Prostate gland (tissue), 2 donors: ENCODE measurements around the gene COL23A1. TPM values are rescaled to one million over a fixed set of nuclear protein-coding genes. Genes with fewer than 3 reads are reported as not detected.

Source experiments
- DNase-seq: peaks from one replicate; pipeline ENCODE4 v3.0.0-alpha.2; 2019; ENCODE audit warnings: low spot score
- H3K27ac ChIP-seq, 2 donors: fragments of 200-600 bp; sonication (generic); 2 replicates each; pipeline ENCODE4 v1.5.1; 2017 to 2019
- H3K27me3 ChIP-seq: fragments of 200-600 bp; sonication (generic); replicated peaks from 2 replicates; pipeline ENCODE4 v1.5.1; 2019; ENCODE audit not compliant: insufficient read depth
- H3K36me3 ChIP-seq, 2 donors: fragments of 200-600 bp; sonication (generic); 1 replicate in 1 of 2; 2 replicates in 1 of 2; pipeline versions ENCODE4 v1.5.1 to v1.8.1; 2017 to 2019
- H3K4me1 ChIP-seq: fragments of 200-600 bp; sonication (generic); replicated peaks from 2 replicates; pipeline ENCODE4 v1.5.1; 2019
- H3K4me3 ChIP-seq, 2 donors: fragments of 200-600 bp; sonication (generic); 2 replicates each; pipeline ENCODE4 v1.5.1; 2017 to 2019
- H3K9me3 ChIP-seq: fragments of 200-600 bp; sonication (generic); 2 replicates; pipeline ENCODE4 v1.5.1; 2017
- POLR2A ChIP-seq: fragments of 450-650 bp; IDR thresholded peaks from one replicate; pipeline ENCODE4 v1.6.1; 2016; ENCODE audit warnings: antibody characterized with exemption, mild to moderate bottlenecking
- POLR2AphosphoS5 ChIP-seq: sonication (generic); formaldehyde crosslinking; IDR thresholded peaks from one replicate; pipeline ENCODE4 v1.6.1; 2017; ENCODE audit warnings: antibody characterized with exemption
- WGBS: methylation state at CpG from one replicate; pipeline ENCODE4 v1.1.5; 2018; 5-methylcytosine and 5-hydroxymethylcytosine counted together
- intact Hi-C: fragments of 100-400 bp; cut with DNase I; formaldehyde crosslinking; loops from one replicate; pipeline ENCODE4 v1.14.2; 2022
- total RNA-seq, 2 donors: library from RNA; depleted of rRNA; stranded (reverse); fragments of >200 nt; gene quantifications; one replicate each; pipeline ENCODE4 v1.1.0, GENCODE V29; 2016
- TF ChIP-seq, protein P1 (sequence below), 4 experiments: fragments of 200-600 bp in 2 of 4; fragments of 450-650 bp in 2 of 4; sonication (generic) in 2 of 4; IDR thresholded peaks; 1 replicate in 3 of 4; 2 replicates in 1 of 4; pipeline ENCODE4 v1.5.1; 2016 to 2019; ENCODE audit warnings: antibody characterized with exemption in 4 of 4, mild to moderate bottlenecking in 2 of 4, moderate library complexity in 2 of 4

Gene COL23A1
- total RNA-seq, 2 donors from 2014 or later, result 2.7 to 6.1 TPM

GRCh38 chr5:178307267-178308045 lies 282.7 kb downstream of the COL23A1 start:
- Histone ChIP-seq H3K4me1 (no peaks in the 10 kb centered on the region), H3K9me3 (no peaks in the 10 kb centered on the region), H3K27ac (no peak overlapping the region), H3K36me3 (no peaks in the 10 kb centered on the region), H3K4me3 (no peak overlapping the region), H3K27me3 (no peaks in the 10 kb centered on the region)
- TF ChIP-seq, protein P1, sequence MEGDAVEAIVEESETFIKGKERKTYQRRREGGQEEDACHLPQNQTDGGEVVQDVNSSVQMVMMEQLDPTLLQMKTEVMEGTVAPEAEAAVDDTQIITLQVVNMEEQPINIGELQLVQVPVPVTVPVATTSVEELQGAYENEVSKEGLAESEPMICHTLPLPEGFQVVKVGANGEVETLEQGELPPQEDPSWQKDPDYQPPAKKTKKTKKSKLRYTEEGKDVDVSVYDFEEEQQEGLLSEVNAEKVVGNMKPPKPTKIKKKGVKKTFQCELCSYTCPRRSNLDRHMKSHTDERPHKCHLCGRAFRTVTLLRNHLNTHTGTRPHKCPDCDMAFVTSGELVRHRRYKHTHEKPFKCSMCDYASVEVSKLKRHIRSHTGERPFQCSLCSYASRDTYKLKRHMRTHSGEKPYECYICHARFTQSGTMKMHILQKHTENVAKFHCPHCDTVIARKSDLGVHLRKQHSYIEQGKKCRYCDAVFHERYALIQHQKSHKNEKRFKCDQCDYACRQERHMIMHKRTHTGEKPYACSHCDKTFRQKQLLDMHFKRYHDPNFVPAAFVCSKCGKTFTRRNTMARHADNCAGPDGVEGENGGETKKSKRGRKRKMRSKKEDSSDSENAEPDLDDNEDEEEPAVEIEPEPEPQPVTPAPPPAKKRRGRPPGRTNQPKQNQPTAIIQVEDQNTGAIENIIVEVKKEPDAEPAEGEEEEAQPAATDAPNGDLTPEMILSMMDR (IDR thresholded peaks at IDR 0.05), result no peak
- no peak for TF ChIP-seq POLR2AphosphoS5
- no peak for TF ChIP-seq POLR2A
- WGBS, result 90% methylated on average over 30 of the region's 30 CpGs
- intact Hi-C loops, result loop anchor here (5.0 kb wide), 1 partner anchor 75 kb away; no protein-coding TSS in a partner anchor
- DNase-seq, result no peak

DNA sequence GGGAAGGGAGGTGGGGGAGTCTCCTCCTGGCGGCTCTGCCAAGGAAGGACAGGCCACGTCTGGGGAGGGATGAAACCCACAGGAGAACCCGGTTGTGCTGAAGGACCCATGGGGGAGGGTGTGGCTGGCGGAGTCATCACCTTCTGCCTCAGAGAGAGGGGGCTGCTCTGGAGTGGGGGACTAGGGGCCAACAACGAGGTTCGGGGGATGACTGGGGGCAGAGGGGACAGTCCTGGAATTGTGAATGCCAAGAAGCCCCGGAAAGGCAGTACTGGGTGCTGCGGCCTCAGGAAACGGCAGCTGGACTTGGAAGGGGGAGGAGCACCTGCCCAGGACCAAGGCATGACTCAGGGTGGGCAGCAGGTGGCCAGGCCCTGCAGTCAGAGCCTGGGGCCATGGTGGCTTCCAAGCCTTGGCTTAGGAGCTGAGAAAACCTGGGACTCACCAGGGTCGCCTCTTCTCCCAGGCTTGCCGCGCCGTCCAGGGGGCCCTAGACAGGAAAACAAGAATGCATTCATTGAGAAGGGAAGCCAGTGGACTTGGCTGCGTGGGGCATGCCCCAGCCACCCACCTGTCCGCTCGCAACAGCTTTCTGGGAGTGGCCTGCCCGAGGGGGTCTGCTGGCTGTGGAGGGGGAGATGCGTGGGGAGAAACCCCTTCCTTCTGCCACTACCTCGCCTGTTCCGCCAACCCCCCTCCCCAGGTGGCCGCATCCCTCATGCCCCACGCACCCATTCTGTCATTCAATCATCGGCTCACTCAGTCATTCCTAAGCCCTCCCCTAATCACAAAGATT lies 283.6 kb downstream of the COL23A1 start:
- no peaks in the 10 kb centered on the region for H3K36me3 ChIP-seq
- WGBS, result 89% methylated on average over 23 of the region's 23 CpGs

DNA sequence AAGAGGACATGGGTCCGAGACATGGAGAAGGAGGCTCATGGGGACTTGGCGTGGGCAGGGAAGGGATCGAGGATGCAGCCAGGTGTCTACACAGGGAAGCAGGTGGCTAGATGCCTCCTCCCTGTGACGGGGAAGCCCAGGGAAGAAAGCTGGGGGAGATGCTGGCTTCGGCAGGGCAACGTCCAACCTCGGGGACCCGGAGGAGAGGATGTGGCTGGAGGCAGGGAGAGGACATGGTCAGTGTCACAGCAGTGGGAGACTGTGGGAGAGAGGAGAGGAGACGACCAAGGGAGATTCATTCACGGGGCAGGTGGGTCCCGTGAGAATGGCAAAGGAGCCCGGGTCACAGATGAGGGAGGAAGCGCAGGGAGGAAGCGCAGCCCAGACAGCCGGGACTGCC lies 284.4 kb downstream of the COL23A1 start:
- WGBS, result 90% methylated on average over 15 of the region's 15 CpGs
- Histone ChIP-seq H3K27me3 (no peaks in the 10 kb centered on the region), H3K9me3 (no peaks in the 10 kb centered on the region), H3K4me1 (no peaks in the 10 kb centered on the region), H3K36me3 (no peaks in the 10 kb centered on the region), H3K4me3 (no peak overlapping the region), H3K27ac (no peak overlapping the region)
- TF ChIP-seq POLR2A (no peak), POLR2AphosphoS5 (no peak)
- TF ChIP-seq, protein P1 (IDR thresholded peaks at IDR 0.05), result no peak
- DNase-seq, result no peak
- intact Hi-C loops, result loop anchor here (5.0 kb wide), 1 partner anchor 76 kb away; no protein-coding TSS in a partner anchor

More for the DNA sequence above, 283.6 kb downstream of the COL23A1 start:
- Histone ChIP-seq H3K4me3 (no peak overlapping the region), H3K9me3 (no peaks in the 10 kb centered on the region), H3K27ac (no peak overlapping the region), H3K4me1 (no peaks in the 10 kb centered on the region), H3K27me3 (no peaks in the 10 kb centered on the region)
- no peak for DNase-seq
- TF ChIP-seq, protein P1 (IDR thresholded peaks at IDR 0.05), result no peak
- TF ChIP-seq POLR2AphosphoS5 (no peak), POLR2A (no peak)
- intact Hi-C loops, result loop anchor here (5.0 kb wide), 1 partner anchor 76 kb away; no protein-coding TSS in a partner anchor

DNA sequence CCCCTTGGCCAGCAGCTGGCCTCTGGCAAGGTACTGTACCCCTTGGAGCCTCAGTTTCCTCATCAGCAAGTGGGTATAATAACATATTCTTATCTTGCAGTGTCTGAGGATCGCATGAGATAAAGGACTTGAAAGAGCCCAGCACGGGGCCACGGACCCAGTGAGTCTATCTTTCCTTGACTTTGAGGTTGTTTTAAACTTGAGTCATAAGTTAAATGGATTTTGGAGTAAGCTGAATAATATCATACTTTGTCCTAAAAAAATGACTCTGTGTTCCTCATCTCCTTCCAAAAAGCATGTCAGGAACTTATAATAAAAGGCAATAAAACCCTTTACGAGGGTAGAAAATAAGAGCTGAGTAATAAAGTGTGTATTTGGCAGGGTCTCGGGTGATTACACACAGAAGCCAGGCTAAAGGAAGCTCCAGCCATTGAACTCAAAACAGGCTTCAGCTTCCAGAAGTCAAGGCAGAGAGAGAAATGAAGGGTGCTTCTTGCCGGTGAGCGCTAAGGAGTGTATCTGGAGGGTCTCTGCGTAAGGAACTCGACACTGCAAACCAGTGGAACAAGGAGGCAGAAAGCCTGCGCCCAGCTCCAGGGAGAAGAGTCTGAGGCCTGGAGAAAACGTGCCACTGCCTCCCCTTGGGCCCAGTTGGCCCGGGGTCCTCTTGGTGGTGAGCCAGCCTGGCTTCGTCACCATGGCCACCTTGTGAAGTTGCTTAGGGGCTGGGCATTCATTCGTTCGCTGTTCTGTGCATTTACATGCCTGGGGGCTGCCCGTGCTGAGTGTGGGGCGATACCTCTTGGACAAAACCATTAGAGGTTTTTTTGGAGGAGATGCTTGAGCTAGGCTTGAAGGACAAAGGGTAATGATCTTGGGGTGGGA lies 285.2 kb downstream of the COL23A1 start:
- Histone ChIP-seq H3K36me3 (no peaks in the 10 kb centered on the region), H3K4me3 (no peak overlapping the region), H3K4me1 (no peaks in the 10 kb centered on the region), H3K27ac (peak overlapping the region; percentile 65 to 66), H3K9me3 (no peaks in the 10 kb centered on the region), H3K27me3 (no peaks in the 10 kb centered on the region)
- intact Hi-C loops, result loop anchor here (5.0 kb wide), 1 partner anchor 77 kb away; no protein-coding TSS in a partner anchor
- peak; percentile 93 for TF ChIP-seq POLR2AphosphoS5
- TF ChIP-seq POLR2A, result no peak
- WGBS, result 27% methylated on average over 17 of the region's 17 CpGs
- DNase-seq, result peak; percentile 55
